HCT116 (cell line): Measurements from ENCODE around the gene SEPTIN2. TPM values are rescaled to one million over a fixed set of nuclear protein-coding genes. Genes with fewer than 3 reads are reported as not detected.

Source experiments
- ATAC-seq: fragments of 200-7000 bp; cut with Tn5 transposase; 2 replicates; pipeline ENCODE4 v1.9.1; 2020; ENCODE audit warnings: mild to moderate bottlenecking, moderate library complexity
- BruUV-seq: library from RNA; stranded (reverse); fragments of 400-500 nt; replicated peaks from 2 replicates; lab custom pipeline; 2021; lab: Mats Ljungman, UMichigan
- CTCF ChIA-PET: fragments of 300-600 bp; sonication (Branson Sonifier 250); formaldehyde crosslinking; loops from one replicate; lab custom pipeline; 2021; ENCODE audit warnings: antibody characterized with exemption; lab: Charles Lee
- POLR2A ChIA-PET: fragments of 300-600, 350-600 bp; sonication (Branson Sonifier 250); formaldehyde crosslinking; loops from one replicate; lab custom pipeline; 2021; ENCODE audit warnings: antibody characterized with exemption; lab: Charles Lee
- RAD21 ChIA-PET, 2 experiments: fragments of 300-600 bp; sonication (Branson Sonifier 250); formaldehyde crosslinking; loops; one replicate each; lab custom pipeline; 2023; ENCODE audit warnings: low total read pairs in 2 of 2; ENCODE audit not compliant: uncharacterized antibody in 2 of 2, unreplicated experiment in 2 of 2, low non-redundant PET in 1 of 2; lab: Charles Lee
- DNase-seq: peaks from one replicate; pipeline ENCODE4 v3.0.0-alpha.2; 2010; ENCODE audit warnings: low read depth, low spot score
- H2AFZ ChIP-seq: fragments of 200-600 bp; shearing (Covaris generic), sonication (generic); 2 replicates; pipeline ENCODE4 v1.6.1; 2017; ENCODE audit warnings: low read depth, mixed run types, mixed read lengths, antibody characterized with exemption, low read length; ENCODE audit not compliant: poor library complexity, severe bottlenecking
- H3K27ac ChIP-seq: 2 replicates; pipeline ENCODE4 v1.5.1; 2012; ENCODE audit warnings: low read depth, low read length
- H3K27me3 ChIP-seq: fragments of 200-600 bp; sonication (generic); 2 replicates; pipeline ENCODE4 v1.6.1; 2016; ENCODE audit warnings: mixed run types, low read length, mixed read lengths; ENCODE audit not compliant: insufficient read depth
- H3K36me3 ChIP-seq, 2 experiments: fragments of 200-500 bp in 1 of 2; fragments of 200-600 bp in 1 of 2; sonication (Bioruptor generic) in 1 of 2; sonication (generic) in 1 of 2; 2 replicates each; pipeline versions ENCODE4 v1.5.1 to v1.6.1; 2014 to 2016; ENCODE audit warnings: low read length in 2 of 2, inconsistent platforms in 1 of 2, mixed read lengths in 1 of 2, mixed run types in 1 of 2; ENCODE audit not compliant: insufficient read depth in 2 of 2, control insufficient read depth in 1 of 2
- H3K4me1 ChIP-seq, 2 experiments: fragments of 200-600 bp in 1 of 2; sonication (generic) in 1 of 2; 2 replicates each; pipeline versions ENCODE4 v1.5.1 to v1.6.1; 2012 to 2017; ENCODE audit warnings: low read length in 2 of 2, inconsistent platforms in 1 of 2, mild to moderate bottlenecking in 1 of 2, mixed read lengths in 1 of 2, mixed run types in 1 of 2, moderate library complexity in 1 of 2; ENCODE audit not compliant: insufficient read depth in 2 of 2, control insufficient read depth in 1 of 2
- H3K4me2 ChIP-seq: fragments of 200-600 bp; sonication (generic); 2 replicates; pipeline ENCODE4 v1.6.1; 2017; ENCODE audit warnings: mixed run types, low read length, mixed read lengths
- H3K4me3 ChIP-seq, 2 experiments: fragments of 200-600 bp in 1 of 2; sonication (generic) in 1 of 2; replicated peaks in 1 of 2; 2 replicates each; pipeline ENCODE4 v1.5.1; 2011 to 2016; ENCODE audit warnings: low read length in 2 of 2, control low read depth in 1 of 2, low read depth in 1 of 2, mild to moderate bottlenecking in 1 of 2, mixed read lengths in 1 of 2, mixed run types in 1 of 2
- H3K79me2 ChIP-seq: fragments of 200-600 bp; sonication (generic); 2 replicates; pipeline ENCODE4 v1.6.1; 2017; ENCODE audit warnings: mild to moderate bottlenecking, mixed run types, low read length, moderate library complexity, mixed read lengths; ENCODE audit not compliant: insufficient read depth
- H3K9ac ChIP-seq: fragments of 200-600 bp; sonication (generic); 2 replicates; pipeline ENCODE4 v1.6.1; 2016; ENCODE audit warnings: low read length, mixed read lengths
- H3K9me2 ChIP-seq: fragments of 200-600 bp; sonication (generic), shearing (Covaris generic); 2 replicates; pipeline ENCODE4 v1.6.1; 2017; ENCODE audit warnings: mixed run types, mild to moderate bottlenecking, moderate library complexity; ENCODE audit not compliant: insufficient read depth
- H3K9me3 ChIP-seq, 2 experiments: fragments of 200-500 bp in 1 of 2; fragments of 200-600 bp in 1 of 2; sonication (Bioruptor generic) in 1 of 2; sonication (generic) in 1 of 2; 2 replicates each; pipeline ENCODE4 v1.6.1; 2014 to 2017; ENCODE audit warnings: low read length in 2 of 2, mixed read lengths in 2 of 2, inconsistent platforms in 1 of 2, low read depth in 1 of 2, mild to moderate bottlenecking in 1 of 2, mixed run types in 1 of 2, moderate library complexity in 1 of 2; ENCODE audit not compliant: control insufficient read depth in 1 of 2, insufficient read depth in 1 of 2
- H4K20me1 ChIP-seq: fragments of 200-600 bp; sonication (generic), shearing (Covaris generic); 2 replicates; pipeline ENCODE4 v1.6.1; 2017; ENCODE audit warnings: mixed run types, mild to moderate bottlenecking, moderate library complexity; ENCODE audit not compliant: insufficient read depth
- EGR1 ChIP-seq: IDR thresholded peaks from 2 replicates; pipeline ENCODE4 v1.6.1; 2012; ENCODE audit warnings: low read depth
- EZH2 ChIP-seq: fragments of 200-600 bp; sonication (generic); IDR thresholded peaks from 2 replicates; pipeline ENCODE4 v1.6.1; 2017; ENCODE audit warnings: antibody characterized with exemption, mixed run types
- EZH2phosphoT487 ChIP-seq: fragments of 200-600 bp; IDR thresholded peaks from 2 replicates; pipeline ENCODE4 v1.6.1; 2018; ENCODE audit warnings: antibody characterized with exemption, borderline replicate concordance
- POLR2A ChIP-seq: IDR thresholded peaks from 2 replicates; pipeline ENCODE4 v1.7.0; 2011; ENCODE audit warnings: borderline replicate concordance; ENCODE audit not compliant: insufficient read depth, insufficient read length; ENCODE audit errors: extremely low read depth
- SP1 ChIP-seq: IDR thresholded peaks from 2 replicates; pipeline ENCODE4 v1.6.1; 2012; ENCODE audit warnings: low read depth
- ZFX ChIP-seq: fragments of 450-650 bp; IDR thresholded peaks from 2 replicates; pipeline ENCODE4 v1.6.1; 2017
- intact Hi-C: fragments of 100-400 bp; cut with micrococcal nuclease; formaldehyde crosslinking; loops from 2 replicates; pipeline ENCODE4 v1.10.0; 2022
- total RNA-seq: library from RNA; stranded (reverse); gene quantifications from one replicate; pipeline ENCODE4 v1.2.1, GENCODE V29; 2021; ENCODE audit not compliant: unreplicated experiment
- TF ChIP-seq, protein P1 (sequence below): IDR thresholded peaks from 2 replicates; pipeline ENCODE4 v1.6.1; 2011; ENCODE audit warnings: mild to moderate bottlenecking, low read length, moderate library complexity; ENCODE audit not compliant: insufficient replicate concordance; ENCODE audit errors: extremely low read depth

Gene SEPTIN2
- total RNA-seq, 1 experiment from 2014 or later = 317 TPM

DNA sequence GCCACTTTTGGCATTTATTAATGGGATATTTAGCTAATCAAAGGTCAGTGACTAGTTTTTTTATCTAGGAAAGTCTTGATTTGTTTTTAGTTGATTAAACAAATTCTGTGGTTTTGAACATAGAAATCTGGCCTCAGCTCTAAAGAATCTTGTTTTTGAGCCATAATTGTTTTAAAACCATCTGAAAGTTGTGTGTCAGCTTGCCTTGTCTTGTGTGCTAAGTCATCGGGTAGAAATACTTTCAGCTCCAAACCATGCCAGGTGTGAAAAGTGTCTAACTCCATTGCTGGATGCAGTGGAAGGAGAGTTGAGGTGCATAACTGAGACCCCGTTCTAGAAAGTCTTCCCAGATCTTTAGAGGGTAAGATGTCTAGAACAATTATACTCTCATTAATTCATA is 63.1 kb downstream of the SEPTIN2 start:
- POLR2A ChIA-PET = no interaction called here
- H3K9me2 ChIP-seq = no peaks in the 10 kb centered on the region
- TF ChIP-seq EGR1 = no peak
- TF ChIP-seq EZH2phosphoT487 = no peak
- H4K20me1 ChIP-seq = no peaks in the 10 kb centered on the region
- H3K9ac ChIP-seq = no peak overlapping the region
- H2AFZ ChIP-seq = no peak overlapping the region
- ATAC-seq (no peak), DNase-seq (no peak)
- no peaks in the 10 kb centered on the region for H3K27me3 ChIP-seq
- CTCF ChIA-PET = interaction anchor here (1.2 kb wide), 1 partner anchor 13 kb away, joined by 4 read pairs; no protein-coding TSS in a partner anchor
- no peaks in the 10 kb centered on the region for H3K9me3 ChIP-seq
- peaks cover 0 to 19% of the 10 kb centered on the region in 2 experiments; a peak in 2 of 4 replicates for H3K36me3 ChIP-seq
- no peak overlapping the region for H3K4me2 ChIP-seq
- RAD21 ChIA-PET = no interaction called here
- H3K4me1 ChIP-seq = peaks cover 8 to 10% of the 10 kb centered on the region in 2 experiments
- intact Hi-C loops = no loop called here
- no TSS peak for BruUV-seq
- H3K27ac ChIP-seq = no peak overlapping the region
- H3K79me2 ChIP-seq = peaks cover 43% of the 10 kb centered on the region
- H3K4me3 ChIP-seq = no peak overlapping the region

DNA sequence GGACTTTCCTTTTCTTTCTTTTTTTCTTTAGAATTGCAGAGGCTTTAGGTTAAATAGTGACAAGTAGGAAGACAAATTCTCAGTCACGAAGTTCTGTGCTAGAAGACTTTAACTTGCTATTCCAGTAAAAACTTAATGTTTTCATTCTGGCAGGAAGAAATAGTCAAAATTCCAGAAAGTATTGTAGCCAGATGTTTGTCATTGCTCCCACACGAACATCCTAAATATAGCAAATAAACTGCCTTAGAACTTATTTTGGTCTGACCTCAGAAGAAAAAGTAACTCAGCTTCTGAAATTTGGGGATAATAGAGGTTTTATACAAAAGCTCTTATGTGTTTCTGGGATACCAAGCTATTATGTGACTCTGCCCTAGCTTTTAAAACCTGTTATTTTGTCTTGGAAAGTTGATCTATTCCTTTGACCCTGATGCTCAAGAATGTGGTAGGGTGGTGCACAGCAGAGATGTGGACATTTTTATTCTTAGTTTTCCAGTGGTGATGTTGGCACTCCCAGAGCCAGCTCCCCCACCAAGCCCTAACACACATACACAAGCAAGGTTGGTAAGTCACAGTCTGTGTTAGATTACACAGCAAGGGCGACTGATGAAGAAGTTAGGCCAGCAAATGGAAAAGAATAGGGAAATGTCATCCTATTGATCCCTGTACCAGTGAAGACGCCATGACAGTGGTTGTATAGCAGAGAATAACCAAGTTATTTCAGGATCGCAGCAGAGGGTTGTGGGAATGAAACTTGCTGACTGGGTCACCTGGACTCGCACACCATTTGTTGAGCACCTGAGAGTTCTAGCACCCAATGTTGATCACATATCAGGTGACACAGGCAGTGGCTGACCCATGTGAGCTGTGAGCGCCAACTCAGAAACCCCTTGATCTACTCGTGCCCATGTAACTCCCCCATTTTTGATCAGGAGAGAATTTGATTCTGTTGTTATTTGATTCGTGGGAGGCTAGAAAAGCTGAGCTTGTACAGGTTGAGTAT is 64.1 kb downstream of the SEPTIN2 start:
- H3K27ac ChIP-seq = no peak overlapping the region
- ChIA-PET POLR2A (no interaction called here), CTCF (interaction anchor here (1.2 kb wide), 1 partner anchor 12 kb away, joined by 4 read pairs; no protein-coding TSS in a partner anchor)
- H3K9me2 ChIP-seq = no peaks in the 10 kb centered on the region
- DNase-seq = no peak
- H3K4me2 ChIP-seq = no peak overlapping the region
- ATAC-seq = no peak
- H3K4me3 ChIP-seq = no peak overlapping the region
- TF ChIP-seq SP1 = no peak
- no peak for TF ChIP-seq EZH2
- TF ChIP-seq, protein P1, sequence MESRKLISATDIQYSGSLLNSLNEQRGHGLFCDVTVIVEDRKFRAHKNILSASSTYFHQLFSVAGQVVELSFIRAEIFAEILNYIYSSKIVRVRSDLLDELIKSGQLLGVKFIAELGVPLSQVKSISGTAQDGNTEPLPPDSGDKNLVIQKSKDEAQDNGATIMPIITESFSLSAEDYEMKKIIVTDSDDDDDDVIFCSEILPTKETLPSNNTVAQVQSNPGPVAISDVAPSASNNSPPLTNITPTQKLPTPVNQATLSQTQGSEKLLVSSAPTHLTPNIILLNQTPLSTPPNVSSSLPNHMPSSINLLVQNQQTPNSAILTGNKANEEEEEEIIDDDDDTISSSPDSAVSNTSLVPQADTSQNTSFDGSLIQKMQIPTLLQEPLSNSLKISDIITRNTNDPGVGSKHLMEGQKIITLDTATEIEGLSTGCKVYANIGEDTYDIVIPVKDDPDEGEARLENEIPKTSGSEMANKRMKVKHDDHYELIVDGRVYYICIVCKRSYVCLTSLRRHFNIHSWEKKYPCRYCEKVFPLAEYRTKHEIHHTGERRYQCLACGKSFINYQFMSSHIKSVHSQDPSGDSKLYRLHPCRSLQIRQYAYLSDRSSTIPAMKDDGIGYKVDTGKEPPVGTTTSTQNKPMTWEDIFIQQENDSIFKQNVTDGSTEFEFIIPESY = no peak
- no peak for TF ChIP-seq POLR2A
- no peak for TF ChIP-seq ZFX
- TF ChIP-seq, all 23 proteins: peak for 0
- H4K20me1 ChIP-seq = no peaks in the 10 kb centered on the region
- no peaks in the 10 kb centered on the region for H3K27me3 ChIP-seq
- H3K4me1 ChIP-seq = peaks cover under 1 to 4% of the 10 kb centered on the region in 2 experiments; a peak in 2 of 4 replicates
- H3K36me3 ChIP-seq = peaks cover 0 to 19% of the 10 kb centered on the region in 2 experiments; a peak in 2 of 4 replicates
- RAD21 ChIA-PET = no interaction called here
- no TSS peak for BruUV-seq
- no peak overlapping the region for H3K9ac ChIP-seq
- H3K9me3 ChIP-seq = no peaks in the 10 kb centered on the region
- intact Hi-C loops = no loop called here
- no peak overlapping the region for H2AFZ ChIP-seq
- peaks cover 43% of the 10 kb centered on the region for H3K79me2 ChIP-seq
